NCI-H146 treated with DMSO at 0.1 percent for 48 hours (cell line): ENCODE data around the gene ABAT.
"Not testable (repeated sequence)": the region's sequence is repeated elsewhere in the genome, so short reads cannot be mapped to it uniquely, and the experiment has no call there.

ENCODE experiments used
- DNase-seq: peaks from one replicate; lab custom pipeline; 2025; ENCODE audit not compliant: unreplicated experiment; lab: John Stamatoyannopoulos, UW

The ABAT gene

DNA sequence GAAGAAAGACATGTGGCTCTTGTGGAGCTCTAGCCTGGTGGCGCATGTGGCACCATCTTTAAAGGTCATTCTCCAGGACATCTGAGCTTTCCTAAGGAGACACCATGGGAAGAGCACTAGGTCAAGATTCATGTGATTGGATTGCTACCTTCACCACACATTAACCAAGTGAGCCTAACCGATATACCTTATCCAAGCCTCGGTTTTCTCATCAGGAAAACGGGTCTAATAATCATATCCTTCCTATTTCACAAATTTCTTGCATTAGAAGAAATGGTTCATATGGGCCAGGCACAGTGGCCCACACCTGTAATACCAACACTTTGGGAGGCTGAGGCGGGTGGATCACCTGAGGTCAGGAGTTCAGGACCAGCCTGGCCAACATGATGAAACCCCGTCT lies 64.7 kb downstream of the ABAT start:
- no peak for DNase-seq

DNA sequence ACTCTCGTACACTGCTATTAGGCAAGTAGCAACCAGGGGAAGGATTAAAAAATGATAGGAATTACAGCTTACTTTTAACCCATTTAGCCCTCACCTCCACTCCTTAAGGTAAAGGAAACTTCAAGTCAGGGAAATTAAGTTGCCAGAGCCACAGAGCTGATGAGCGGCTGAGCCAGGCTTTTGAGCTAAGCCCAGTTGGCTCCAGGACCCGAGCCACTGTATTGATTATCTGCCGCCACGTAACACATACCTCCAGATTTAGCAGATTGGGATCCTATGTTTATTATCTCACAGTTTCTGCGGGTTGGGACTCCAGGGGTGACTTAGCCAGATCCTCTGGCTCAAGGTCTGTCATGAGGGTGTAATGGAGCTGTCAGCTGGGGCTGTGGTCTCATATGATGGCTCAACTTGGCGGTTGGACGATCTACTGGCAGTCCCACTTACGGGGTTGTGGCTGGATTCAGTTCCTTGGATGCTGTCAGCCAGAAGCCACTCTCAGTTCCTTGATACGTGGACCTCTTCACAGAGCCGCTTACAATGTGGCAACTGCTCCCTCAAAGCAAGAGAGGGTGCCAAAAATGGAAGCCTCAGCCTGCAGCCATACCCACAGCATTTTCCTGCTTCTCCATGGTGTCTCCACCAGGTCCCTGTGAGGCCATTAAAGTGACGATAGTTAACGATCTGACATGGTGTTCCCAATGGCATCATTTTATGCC lies 65.7 kb downstream of the ABAT start:
- no peak for DNase-seq

DNA sequence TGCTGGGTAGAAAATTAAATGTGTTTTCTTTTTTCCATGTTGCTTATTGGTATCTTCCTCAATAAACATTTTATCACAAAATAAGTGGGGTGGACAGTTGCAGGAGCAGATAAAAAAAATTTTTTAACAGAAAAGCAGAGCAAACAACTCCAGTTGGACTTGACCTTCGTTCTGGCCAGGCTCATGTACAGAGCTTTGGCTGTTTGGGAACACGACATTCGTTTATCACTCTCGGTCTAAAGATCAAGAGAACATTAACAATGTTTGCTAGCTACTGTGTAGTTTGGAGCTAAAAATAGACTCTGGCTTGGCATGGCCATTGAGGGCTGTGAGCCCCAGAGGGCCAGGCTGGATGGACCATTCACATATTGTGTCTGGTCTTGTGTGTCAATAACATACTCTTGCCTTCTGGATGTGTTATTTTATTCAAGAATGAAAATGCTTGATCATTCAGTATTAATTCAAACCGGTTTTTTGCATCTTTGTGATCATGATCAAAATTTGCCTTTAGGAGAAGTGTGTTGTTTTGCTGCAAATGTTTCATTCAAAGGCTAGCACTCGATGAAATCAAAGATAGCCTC lies 66.4 kb downstream of the ABAT start:
- no peak for DNase-seq

DNA sequence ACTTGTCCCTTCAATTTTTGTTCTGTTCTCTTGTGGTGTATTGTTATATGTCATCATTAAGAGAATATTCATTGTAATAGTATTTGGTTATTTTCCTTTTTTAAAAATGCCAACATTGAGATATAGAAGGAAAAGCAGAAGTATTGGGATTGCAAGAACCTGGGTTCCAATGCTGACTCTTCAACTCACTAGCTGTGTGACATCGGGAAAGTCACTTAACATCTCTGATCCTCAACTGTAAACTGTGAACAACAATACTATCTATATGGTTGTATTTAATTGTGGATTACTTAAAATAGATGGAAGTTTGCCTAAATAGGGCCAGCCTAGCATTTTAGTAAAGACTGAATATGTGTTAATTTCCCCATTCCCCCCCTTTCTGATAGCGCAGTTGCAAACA lies 67.2 kb downstream of the ABAT start:
- DNase-seq: no peak

DNA sequence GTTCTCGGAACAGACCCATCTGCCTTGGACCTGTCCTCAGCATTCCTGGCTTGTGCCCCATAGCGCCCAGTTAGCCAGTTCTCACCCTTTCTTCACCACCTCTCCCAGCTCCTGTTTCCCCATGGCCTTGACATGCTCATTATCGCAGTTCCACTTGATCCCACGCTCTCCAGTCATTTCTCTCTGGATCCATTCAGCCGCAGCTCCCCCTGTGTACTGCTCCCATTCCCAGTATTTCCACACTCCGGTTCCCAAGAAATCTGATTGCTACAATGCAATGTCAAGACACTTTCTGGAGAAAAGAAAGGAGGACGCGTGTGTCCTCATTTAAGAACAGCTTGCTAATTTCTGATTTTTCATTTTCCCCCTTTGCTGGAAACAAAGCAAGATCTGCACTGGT lies 67.7 kb downstream of the ABAT start:
- DNase-seq: no peak

DNA sequence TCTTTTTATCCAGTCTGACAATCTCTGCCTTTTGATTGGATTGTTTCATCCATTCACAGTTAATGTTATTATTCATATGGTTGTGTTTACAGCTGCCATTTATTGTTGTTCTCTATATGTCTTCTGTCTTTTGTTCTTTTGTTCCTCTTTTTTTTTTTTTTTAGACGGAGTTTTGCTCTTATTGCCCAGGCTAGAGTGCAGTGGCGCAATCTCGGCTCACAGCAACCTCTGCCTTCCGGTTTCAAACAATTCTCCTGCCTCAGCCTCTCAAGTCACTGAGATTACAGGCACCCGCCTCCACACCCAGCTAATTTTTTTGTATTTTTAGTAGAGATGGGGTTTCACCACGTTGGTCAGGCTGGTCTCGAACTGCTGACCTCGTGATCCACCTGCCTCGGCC lies 74.5 kb downstream of the ABAT start:
- not testable (repeated sequence) for DNase-seq

DNA sequence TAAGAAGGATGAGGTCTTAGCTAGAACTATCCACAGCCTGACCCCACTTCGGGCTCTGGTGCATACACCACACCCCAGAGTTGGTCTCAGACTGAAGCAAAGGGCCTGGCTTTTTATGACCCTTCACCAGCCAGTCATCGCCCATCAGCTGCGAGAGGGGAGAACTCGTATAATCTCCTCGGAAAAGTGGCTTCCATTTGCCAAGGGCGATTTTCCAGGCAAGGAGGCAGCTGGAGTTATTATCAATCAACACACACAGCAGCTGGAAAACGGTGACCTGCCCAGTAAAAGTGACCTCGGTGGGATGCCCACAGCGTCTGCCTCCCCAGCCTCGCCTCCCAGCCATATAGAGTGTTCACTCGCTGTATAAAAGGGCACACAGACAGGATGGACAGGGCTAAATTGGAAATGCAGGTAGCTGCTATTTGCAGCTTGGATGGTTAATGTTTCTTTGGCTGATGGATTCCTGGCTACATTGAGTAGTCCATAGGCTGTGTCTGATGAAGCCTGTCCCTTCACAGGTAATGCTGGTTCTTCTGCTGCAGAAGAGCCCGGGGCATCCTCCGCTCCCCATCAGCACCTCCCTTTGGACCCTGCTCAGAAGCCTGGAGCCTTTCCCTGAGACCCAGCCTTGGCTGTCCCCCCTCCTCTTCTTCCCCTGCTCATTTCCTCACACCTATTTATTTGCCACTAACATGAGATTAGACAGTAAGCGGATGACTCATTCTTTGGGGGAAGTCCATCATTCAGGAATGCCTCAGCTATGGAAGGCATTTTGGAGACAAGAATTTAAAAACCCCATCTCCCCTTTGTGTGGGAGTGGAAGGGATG lies 77.3 kb downstream of the ABAT start:
- peak; percentile 18 for DNase-seq

DNA sequence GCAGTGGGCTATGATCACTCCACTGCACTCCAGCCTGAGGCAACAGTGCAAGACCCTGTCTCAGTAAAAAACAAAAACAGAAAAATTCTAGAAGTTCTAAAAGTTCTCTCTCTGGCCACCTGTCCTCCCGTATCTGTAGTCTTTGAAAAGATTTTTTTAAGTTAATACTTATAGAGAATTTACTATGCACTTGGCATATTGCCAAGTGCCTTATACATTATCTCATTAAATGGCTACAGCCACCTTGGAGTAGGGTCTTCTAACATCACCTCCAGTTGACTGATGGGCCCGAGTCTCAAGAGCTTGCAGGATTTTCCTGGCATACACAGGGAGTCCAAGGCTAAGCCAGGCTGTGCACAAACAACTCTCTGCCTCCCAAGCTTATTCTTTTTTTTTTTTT lies 78.3 kb downstream of the ABAT start:
- DNase-seq: no peak

DNA sequence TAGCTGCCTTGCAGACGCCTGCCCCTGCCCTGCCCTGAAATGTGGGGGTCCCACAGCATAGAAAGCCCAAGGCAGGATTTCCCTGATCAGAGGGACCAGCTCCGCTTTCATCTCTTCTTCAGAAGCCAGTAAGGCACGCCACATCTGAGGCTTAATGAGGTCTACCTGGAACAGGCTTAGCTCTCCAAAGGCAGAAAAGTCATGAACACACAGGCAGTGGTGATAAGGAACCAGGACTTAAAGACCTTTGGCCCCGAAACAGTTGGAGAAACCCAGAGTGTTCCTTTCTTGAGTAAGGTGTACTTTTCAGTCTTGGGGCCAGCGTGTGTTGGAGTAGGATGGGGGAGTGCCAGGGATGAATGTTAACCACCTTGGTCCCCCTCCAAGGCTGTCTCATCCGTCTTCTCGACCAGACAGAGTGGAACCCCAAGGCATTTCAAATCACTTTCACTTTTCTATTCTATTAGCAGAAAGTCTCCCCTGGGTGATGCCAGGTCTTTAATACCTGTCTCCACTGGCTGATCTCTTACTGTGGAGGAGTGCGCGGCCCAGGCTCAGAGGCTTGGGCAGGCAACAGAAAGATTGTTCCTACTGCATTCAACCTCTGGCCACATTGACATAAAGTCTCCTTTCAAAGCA lies 79.1 kb downstream of the ABAT start:
- DNase-seq: no peak

DNA sequence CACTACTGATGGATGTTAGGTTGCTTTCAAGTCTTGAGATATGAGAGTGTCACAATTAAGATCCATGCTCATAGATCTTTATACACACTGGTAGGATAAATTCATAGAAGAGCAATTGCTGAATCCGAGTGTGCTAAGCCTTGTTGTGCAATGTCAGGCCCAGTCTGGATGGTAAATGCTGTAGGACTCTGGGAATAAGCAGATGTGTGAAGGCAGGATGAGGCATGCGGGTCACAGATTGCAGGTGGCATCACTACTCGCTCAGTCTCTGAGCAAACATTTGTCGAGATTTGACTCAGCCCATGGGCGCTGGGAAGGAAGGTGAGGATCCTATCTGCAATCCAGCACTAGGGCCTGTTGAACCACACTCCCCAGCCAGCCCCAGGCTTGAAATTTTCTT lies 82.3 kb downstream of the ABAT start:
- no peak for DNase-seq

DNA sequence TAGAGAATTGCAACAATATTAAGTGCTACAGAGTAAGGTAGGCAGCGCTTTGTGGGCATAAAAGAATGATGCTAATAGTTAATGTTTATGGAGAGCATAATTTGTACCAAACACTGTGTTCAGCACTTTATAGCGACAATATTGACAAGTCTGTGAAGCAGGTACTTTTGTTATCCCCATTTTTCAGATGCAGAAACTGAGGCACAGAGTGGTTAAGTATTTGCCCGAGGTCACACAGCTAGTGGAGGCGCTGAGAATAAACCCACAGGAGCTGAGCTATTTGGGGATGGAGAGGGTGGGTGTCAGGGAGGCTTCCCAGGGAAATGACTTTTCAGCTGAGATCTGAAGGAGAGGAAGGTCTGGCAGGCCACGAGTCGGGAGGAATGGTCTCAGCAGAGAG lies 83.6 kb downstream of the ABAT start:
- DNase-seq: no peak

DNA sequence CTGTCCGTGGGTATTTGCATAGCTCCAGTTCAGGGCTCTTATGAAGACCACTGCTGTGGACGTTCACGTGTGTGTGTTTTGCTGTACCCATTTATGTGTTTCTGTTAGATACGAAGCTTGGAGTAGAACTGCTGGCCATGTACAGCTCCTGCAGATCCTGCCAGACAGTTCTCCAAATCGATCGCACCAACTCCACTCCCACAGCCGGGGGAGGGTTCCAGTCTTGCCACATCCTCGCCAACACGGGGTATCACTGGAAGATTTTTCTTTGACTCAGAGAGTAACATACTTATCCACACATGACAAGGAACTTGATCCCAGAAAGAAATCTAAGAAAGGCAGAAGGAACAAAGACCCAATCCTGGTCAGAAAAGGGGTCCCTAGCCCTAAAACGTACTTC lies 85.6 kb downstream of the ABAT start:
- DNase-seq: no peak

DNA sequence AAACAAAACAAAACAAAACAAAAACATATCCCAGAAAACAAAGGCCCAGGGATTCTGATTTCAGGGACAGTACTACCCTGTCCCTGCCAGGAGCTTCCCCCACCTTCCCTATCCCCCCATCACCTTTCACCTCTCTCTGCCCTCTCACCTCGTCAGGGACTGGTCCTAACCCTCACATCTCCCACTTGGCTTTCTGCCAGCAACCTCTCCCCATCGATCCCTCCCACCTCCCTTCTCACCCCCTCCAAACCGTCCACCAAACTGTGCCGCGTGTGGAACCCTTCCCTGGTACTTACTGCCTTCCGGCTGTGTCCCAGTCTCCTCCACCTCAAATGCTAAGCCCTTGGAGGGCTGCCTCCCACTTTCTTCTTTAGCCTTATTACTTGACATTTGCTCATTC lies 86.7 kb downstream of the ABAT start:
- DNase-seq: no peak

DNA sequence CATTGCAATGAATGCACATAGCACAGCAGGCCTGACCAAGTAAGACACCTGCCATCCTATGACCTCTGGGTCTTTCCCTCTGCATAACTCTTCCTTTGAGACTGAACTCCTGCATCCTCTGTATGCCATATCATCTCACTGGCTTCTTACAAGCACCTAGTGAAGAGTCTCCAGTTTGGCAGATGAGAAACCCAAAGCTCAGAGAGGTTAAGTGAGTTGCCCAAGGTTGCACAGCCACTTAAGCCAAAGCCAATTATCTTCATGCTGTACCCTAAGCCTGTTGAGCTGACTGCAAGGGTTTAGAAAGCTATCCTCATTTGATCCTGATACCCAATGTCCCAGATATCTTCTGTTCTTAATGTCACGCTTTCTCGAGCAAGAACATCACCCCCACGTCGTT lies 87.8 kb downstream of the ABAT start:
- DNase-seq: no peak

DNA sequence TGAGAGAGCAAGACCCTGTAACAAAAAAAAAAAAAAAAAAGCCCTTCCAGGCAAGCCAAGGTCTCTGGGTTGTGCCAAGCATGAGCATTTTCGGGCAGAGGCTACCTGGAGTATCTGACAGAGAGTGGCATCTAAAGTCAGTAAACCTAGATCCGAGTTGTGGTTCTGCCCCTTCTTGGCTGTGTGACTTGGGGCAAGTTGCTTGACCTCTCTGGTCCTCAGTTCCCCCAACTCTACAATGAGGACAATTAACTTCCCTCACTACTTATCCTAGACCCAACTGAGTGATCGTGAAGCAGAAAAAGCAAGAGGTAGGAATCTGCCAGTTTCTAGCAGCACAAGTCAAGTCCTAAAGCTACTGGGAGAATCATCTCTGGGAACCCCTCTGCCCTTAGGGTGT lies 88.7 kb downstream of the ABAT start:
- DNase-seq: no peak

DNA sequence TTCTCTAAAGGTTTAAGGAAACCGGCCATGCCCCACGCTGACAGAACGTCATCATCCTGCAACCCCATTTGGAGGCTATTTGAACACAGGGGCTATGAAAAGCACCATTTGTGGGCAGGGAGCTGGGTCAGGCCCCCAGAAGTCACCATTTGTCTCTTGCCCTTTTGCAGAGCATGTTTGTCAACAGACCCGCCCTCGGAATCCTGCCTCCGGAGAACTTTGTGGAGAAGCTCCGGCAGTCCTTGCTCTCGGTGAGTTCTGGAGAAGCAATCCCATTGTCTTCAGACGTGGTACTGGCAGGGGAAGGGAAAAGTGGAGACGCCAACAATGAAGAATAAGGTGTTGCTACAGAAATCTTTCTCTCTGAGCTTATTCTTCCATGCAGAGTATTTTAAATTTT lies 89.5 kb downstream of the ABAT start:
- DNase-seq: no peak

DNA sequence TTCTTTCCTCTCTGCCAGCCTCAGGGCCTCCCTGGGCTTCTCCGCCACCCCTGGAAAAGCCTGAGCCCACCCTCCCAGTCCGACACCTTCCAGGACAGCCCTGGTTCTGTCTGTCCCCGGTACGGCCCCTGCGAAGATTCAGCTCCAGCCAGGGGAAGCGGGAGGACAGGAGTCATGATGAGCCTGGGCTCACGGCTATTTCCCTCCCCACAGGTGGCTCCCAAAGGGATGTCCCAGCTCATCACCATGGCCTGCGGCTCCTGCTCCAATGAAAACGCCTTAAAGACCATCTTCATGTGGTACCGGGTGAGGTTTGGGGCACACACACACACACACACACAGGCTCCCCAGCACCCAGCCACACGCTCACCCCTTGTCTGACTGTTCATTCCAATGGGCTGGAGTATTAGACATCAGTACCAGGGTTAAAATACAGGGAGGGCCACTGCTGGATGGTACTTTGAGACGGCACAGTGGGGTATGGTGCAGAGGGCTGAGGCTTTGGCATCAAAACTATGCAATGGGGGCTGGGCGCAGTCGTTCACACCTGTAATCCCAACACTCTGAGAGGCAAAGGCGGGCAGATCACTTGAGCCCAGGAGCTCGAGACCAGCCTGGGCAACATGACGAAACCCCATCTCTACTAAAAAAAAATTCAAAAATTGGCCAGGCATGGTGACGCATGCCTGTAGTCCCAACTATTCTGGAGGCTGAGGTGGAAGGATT lies 90.3 kb downstream of the ABAT start:
- DNase-seq: no peak

DNA sequence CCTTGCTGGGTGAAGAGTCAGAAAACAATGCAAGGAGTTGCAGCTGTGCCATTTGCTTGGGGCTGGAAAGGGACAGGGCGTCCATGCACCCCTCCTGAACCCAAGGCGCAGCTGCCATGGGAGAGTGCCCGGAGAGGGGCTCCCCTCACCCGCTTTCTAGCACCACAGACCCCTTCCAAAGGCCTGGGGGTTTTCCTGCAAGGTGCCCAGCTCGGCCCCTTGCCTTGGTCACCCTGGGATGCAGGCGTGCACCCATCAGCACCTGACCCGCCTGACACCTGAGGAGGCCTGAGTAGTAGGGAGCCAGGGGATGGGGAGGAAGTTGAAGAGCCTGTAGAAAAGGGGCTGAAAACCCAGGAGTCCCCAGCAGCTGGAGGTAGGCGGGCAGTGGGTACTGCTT lies 92.8 kb downstream of the ABAT start:
- no peak for DNase-seq

DNA sequence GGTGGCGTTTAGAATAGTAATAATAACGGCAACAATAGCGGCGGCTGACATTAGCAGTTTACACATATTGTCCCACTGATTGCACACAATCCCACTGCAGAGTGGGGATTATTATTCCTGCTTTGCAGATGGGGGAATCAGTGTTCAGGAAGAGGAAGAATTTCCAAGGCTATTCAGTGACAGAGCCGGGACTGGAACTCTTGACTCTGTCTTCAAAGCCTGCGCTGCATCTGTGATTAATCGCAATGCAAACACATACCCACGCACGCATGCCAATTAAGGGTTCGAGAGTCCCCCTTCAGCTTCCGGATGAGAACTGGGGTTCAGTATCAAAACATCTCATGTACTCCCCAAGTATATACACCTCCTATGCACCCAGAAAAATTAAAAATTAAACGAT lies 93.9 kb downstream of the ABAT start:
- DNase-seq: no peak

DNA sequence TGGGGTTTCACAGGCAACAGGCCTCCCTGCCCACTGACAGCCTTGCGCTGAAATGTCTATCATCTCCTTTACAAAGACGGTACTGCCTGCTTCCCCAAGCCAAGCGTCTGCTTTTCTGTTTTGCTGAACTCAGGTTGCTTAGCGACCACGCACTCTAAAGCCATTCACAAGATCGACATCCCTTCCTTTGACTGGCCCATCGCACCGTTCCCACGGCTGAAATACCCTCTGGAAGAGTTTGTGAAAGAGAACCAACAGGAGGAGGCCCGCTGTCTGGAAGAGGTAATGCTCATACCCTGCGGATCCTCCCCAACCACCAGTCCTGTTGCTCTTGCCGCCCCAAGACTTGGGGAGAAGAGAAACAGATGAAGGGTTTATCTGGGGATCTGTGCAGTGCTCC lies 94.3 kb downstream of the ABAT start:
- no peak for DNase-seq

DNA sequence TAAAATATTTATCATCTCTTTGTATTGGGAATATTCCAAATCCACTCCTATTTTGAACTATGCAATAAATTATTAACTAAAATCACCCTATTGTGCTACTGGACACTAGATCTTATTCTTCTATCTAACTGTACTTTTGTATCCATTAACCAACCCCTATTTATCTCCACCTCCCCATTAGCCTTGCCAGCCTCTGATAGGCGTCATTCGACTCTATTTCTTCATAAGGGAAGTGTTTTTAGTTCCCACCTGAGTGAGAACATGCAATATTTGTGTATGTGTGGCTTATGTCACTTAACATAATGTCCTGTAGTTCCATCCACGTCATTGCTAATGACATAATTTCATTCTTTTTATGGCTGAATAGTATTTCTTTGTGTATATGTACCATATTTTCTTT lies 99.1 kb downstream of the ABAT start:
- no peak for DNase-seq
